GM12891 (cell line): ENCODE results near the gene FARS2.

Experiments used
- PAX5 ChIP-seq: IDR thresholded peaks from 2 replicates; pipeline ENCODE4 v1.6.1; 2011; ENCODE audit warnings: low read length, moderate library complexity, mild to moderate bottlenecking; ENCODE audit not compliant: insufficient read depth, severe bottlenecking
- POLR2AphosphoS5 ChIP-seq: IDR thresholded peaks from 2 replicates; pipeline ENCODE4 v1.6.1; 2011; ENCODE audit warnings: low read depth, low read length, control low read depth

DNA sequence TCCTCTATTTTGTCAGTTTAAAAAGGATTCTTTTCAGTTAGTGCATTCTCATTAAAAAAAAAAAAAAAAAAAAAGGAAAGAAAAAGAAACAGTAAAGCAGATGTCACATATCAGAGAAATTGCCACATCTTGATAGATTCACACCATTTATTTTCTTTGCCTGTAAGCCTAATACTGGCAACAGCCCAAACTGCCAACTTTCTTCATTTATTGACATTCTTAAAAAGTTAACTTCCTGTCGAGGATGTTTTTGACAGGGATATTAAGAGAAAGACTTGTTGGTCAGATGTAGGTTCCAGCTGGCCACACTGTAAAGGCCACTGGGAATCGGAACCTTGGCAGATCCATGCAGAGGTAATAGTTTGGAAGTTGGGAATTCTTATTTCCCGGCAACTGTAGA is 412.8 kb downstream of the FARS2 start:
- TF ChIP-seq PAX5 = no peak
- TF ChIP-seq POLR2AphosphoS5 = no peak
